H1 (cell line): Measurements from ENCODE around the gene CCDC71. TPM values are rescaled to one million over a fixed set of nuclear protein-coding genes. Genes with fewer than 3 reads are reported as not detected.
A peak's percentile ranks its signal among the peaks of the same experiment; 100 is the strongest.

Experiments
- CTCF ChIA-PET: fragments of 300-600 bp; sonication (Branson Sonifier 250); formaldehyde crosslinking; loops from one replicate; lab custom pipeline; 2021; ENCODE audit not compliant: partially characterized antibody; lab: Charles Lee
- POLR2A ChIA-PET: fragments of 300-600 bp; sonication (Branson Sonifier 250); formaldehyde crosslinking; loops from one replicate; lab custom pipeline; 2021; ENCODE audit warnings: inconsistent platforms; ENCODE audit not compliant: partially characterized antibody; lab: Charles Lee
- DNase-seq, 2 experiments: peaks; one replicate each; pipeline versions ENCODE4 v3.0.0 to v3.0.0-alpha.2; 2010 to 2022; ENCODE audit warnings: low spot score in 2 of 2, low read depth in 1 of 2, mixed read lengths in 1 of 2
- FAIRE-seq: peaks from 2 replicates; lab custom pipeline; 2011; peaks lifted over from hg19 to GRCh38; lab: Jason Lieb, UNC
- H2AFZ ChIP-seq: 2 replicates; pipeline ENCODE4 v1.8.1; 2012; ENCODE audit warnings: low read length, inconsistent platforms
- H2AK5ac ChIP-seq: 2 replicates; pipeline ENCODE4 v1.6.1; 2013; ENCODE audit warnings: low read depth, low read length
- H2BK120ac ChIP-seq: replicated peaks from 2 replicates; pipeline ENCODE3; 2013; ENCODE audit warnings: low read depth, low read length, inconsistent platforms
- H2BK12ac ChIP-seq: 2 replicates; pipeline ENCODE4 v1.6.1; 2013; ENCODE audit warnings: low read depth, low read length
- H2BK15ac ChIP-seq: 2 replicates; pipeline ENCODE4 v1.6.1; 2013; ENCODE audit warnings: low read length
- H2BK20ac ChIP-seq: 2 replicates; pipeline ENCODE4 v1.6.1; 2013; ENCODE audit warnings: low read length
- H2BK5ac ChIP-seq: 2 replicates; pipeline ENCODE4 v1.6.1; 2013; ENCODE audit warnings: low read depth, low read length
- H3K14ac ChIP-seq: 2 replicates; pipeline ENCODE4 v1.6.1; 2013; ENCODE audit warnings: inconsistent platforms; ENCODE audit not compliant: insufficient read length
- H3K18ac ChIP-seq: 2 replicates; pipeline ENCODE4 v1.6.1; 2013; ENCODE audit warnings: low read length; ENCODE audit errors: extremely low read depth
- H3K23ac ChIP-seq: 2 replicates; pipeline ENCODE4 v1.6.1; 2013; ENCODE audit warnings: inconsistent platforms; ENCODE audit not compliant: insufficient read length
- H3K23me2 ChIP-seq: 2 replicates; pipeline ENCODE4 v1.6.1; 2013; ENCODE audit warnings: low read depth, low read length
- H3K27ac ChIP-seq: 2 replicates; pipeline ENCODE4 v1.6.1; 2011; ENCODE audit warnings: low read depth, low read length, inconsistent platforms
- H3K27me3 ChIP-seq, 4 experiments: replicated peaks in 1 of 4; 1 replicate in 1 of 4; 2 replicates in 3 of 4; pipeline versions ENCODE4 v1.6.1 to v1.8.1; 2011 to 2013; ENCODE audit warnings: low read length in 3 of 4, mild to moderate bottlenecking in 3 of 4, inconsistent platforms in 2 of 4, mixed read lengths in 2 of 4, moderate library complexity in 1 of 4; ENCODE audit not compliant: control insufficient read depth in 3 of 4, insufficient read depth in 3 of 4; ENCODE audit errors: extremely low read depth in 1 of 4
- H3K36me3 ChIP-seq, 4 experiments: 2 replicates each; pipeline versions ENCODE4 v1.6.1 to v1.8.1; 2011 to 2013; ENCODE audit warnings: mild to moderate bottlenecking in 4 of 4, low read length in 3 of 4, moderate library complexity in 2 of 4, control low read depth in 1 of 4, inconsistent platforms in 1 of 4; ENCODE audit not compliant: insufficient read depth in 4 of 4, control insufficient read depth in 2 of 4
- H3K4ac ChIP-seq: replicated peaks from 2 replicates; pipeline ENCODE3; 2013; ENCODE audit warnings: low read length, low read depth, mixed read lengths, inconsistent platforms; ENCODE audit not compliant: insufficient read length
- H3K4me1 ChIP-seq, 4 experiments: replicated peaks in 1 of 4; 1 replicate in 1 of 4; 2 replicates in 3 of 4; pipeline versions ENCODE4 v1.6.1 to v1.8.1; 2011 to 2013; ENCODE audit warnings: low read length in 3 of 4, inconsistent platforms in 2 of 4, mixed read lengths in 1 of 4; ENCODE audit not compliant: insufficient read depth in 4 of 4, control insufficient read depth in 3 of 4
- H3K4me2 ChIP-seq, 2 experiments: 2 replicates each; pipeline versions ENCODE4 v1.6.1 to v1.8.1; 2011 to 2013; ENCODE audit warnings: low read depth in 2 of 2, low read length in 2 of 2, control low read depth in 1 of 2, inconsistent platforms in 1 of 2, mild to moderate bottlenecking in 1 of 2; ENCODE audit not compliant: insufficient read depth in 1 of 2
- H3K4me3 ChIP-seq, 4 experiments: fragments of 200-600, 300-600 bp in 1 of 4; sonication (generic), shearing (Covaris generic), sonication (Bioruptor Twin) in 1 of 4; 2 replicates each; pipeline versions ENCODE4 v1.5.1 to v1.8.1; 2011 to 2016; ENCODE audit warnings: low read length in 4 of 4, low read depth in 3 of 4, control low read depth in 2 of 4, inconsistent platforms in 2 of 4, mild to moderate bottlenecking in 2 of 4, mixed read lengths in 1 of 4, moderate library complexity in 1 of 4; ENCODE audit not compliant: insufficient read depth in 2 of 4; ENCODE audit errors: extremely low read depth in 1 of 4
- H3K56ac ChIP-seq: replicated peaks from 2 replicates; pipeline ENCODE3; 2013; ENCODE audit warnings: low read depth, mild to moderate bottlenecking, mixed read lengths, low read length, inconsistent platforms; ENCODE audit not compliant: insufficient read length
- H3K79me1 ChIP-seq: 2 replicates; pipeline ENCODE4 v1.6.1; 2013; ENCODE audit warnings: low read depth, low read length, control low read depth
- H3K79me2 ChIP-seq, 2 experiments: 2 replicates each; pipeline versions ENCODE4 v1.6.1 to v1.8.1; 2012 to 2013; ENCODE audit warnings: low read length in 2 of 2, mild to moderate bottlenecking in 2 of 2, inconsistent platforms in 1 of 2; ENCODE audit not compliant: insufficient read depth in 2 of 2, control insufficient read depth in 1 of 2
- H3K9ac ChIP-seq, 4 experiments: replicated peaks in 1 of 4; 1 replicate in 1 of 4; 2 replicates in 3 of 4; pipeline versions ENCODE4 v1.6.1 to v1.8.1; 2011 to 2013; ENCODE audit warnings: low read depth in 3 of 4, low read length in 3 of 4, control low read depth in 2 of 4, mild to moderate bottlenecking in 2 of 4, moderate library complexity in 2 of 4, inconsistent platforms in 1 of 4; ENCODE audit errors: extremely low read depth in 1 of 4
- H3K9me3 ChIP-seq, 2 experiments: 2 replicates each; pipeline versions ENCODE4 v1.6.1 to v1.8.1; 2012 to 2013; ENCODE audit warnings: mild to moderate bottlenecking in 2 of 2, moderate library complexity in 2 of 2, control low read depth in 1 of 2, inconsistent platforms in 1 of 2, low read depth in 1 of 2, low read length in 1 of 2, mixed read lengths in 1 of 2; ENCODE audit not compliant: insufficient read depth in 2 of 2
- H4K20me1 ChIP-seq, 2 experiments: replicated peaks in 1 of 2; 2 replicates each; pipeline versions ENCODE3 to v1.8.1; 2011 to 2013; ENCODE audit warnings: inconsistent platforms in 2 of 2, low read length in 2 of 2, mild to moderate bottlenecking in 1 of 2; ENCODE audit not compliant: insufficient read depth in 2 of 2, control insufficient read depth in 1 of 2
- H4K5ac ChIP-seq: 2 replicates; pipeline ENCODE4 v1.6.1; 2013; ENCODE audit warnings: low read length, low read depth, mixed read lengths, inconsistent platforms; ENCODE audit not compliant: insufficient read length
- H4K8ac ChIP-seq: 2 replicates; pipeline ENCODE4 v1.8.0; 2013; ENCODE audit warnings: mild to moderate bottlenecking, moderate library complexity, low read length, inconsistent platforms; ENCODE audit not compliant: insufficient read depth; ENCODE audit errors: extremely low read depth
- H4K91ac ChIP-seq: replicated peaks from 2 replicates; pipeline ENCODE3; 2013; ENCODE audit warnings: low read length, mixed read lengths, inconsistent platforms; ENCODE audit not compliant: insufficient read length
- CEBPB ChIP-seq: IDR thresholded peaks from 2 replicates; pipeline ENCODE4 v1.6.1; 2012; ENCODE audit warnings: low read depth, low read length
- HDAC6 ChIP-seq: IDR thresholded peaks from one replicate; pipeline ENCODE4 v1.7.1; 2012; ENCODE audit warnings: low read depth, mild to moderate bottlenecking, inconsistent platforms, low read length, moderate library complexity
- SP4 ChIP-seq: IDR thresholded peaks from 2 replicates; pipeline ENCODE4 v1.6.1; 2012; ENCODE audit warnings: low read length, inconsistent platforms
- WGBS, 2 experiments: shearing (Covaris generic) in 1 of 2; methylation state at CpG; one replicate each; pipeline versions ENCODE4 v1.1.6 to v1.1.7; 2013 to 2015; ENCODE audit warnings: low lambda C conversion rate in 2 of 2, mixed read lengths in 2 of 2, inconsistent platforms in 1 of 2, low coverage in 1 of 2, missing lambda C conversion rate in 1 of 2; ENCODE audit not compliant: insufficient replicate concordance in 2 of 2, insufficient coverage in 1 of 2, insufficient read length in 1 of 2; ENCODE audit errors: extremely low coverage in 1 of 2, missing lambda C conversion rate in 1 of 2; 5-methylcytosine and 5-hydroxymethylcytosine counted together
- polyA plus RNA-seq, 7 experiments: library from polyadenylated mRNA; depleted of rRNA in 3 of 7; stranded (reverse) in 5 of 7; unstranded in 2 of 7; fragments of >200 nt in 5 of 7; fragments of 200-250 nt in 2 of 7; gene quantifications; 1 replicate in 5 of 7; 2 replicates in 1 of 7; 4 replicates in 1 of 7; pipeline versions ENCODE4 v1.2.1 to v1.2.3, GENCODE V29; 2011 to 2013; ENCODE audit warnings: missing spikeins in 2 of 7, mixed read lengths in 2 of 7
- total RNA-seq: library from RNA; stranded (reverse); fragmentation: NEBNext Ultra II Directional; extraction: Animal tissue kit (Norgen Biotek cat#: 25700); gene quantifications from 2 replicates; pipeline ENCODE4 v1.2.1, GENCODE V29; 2021

Gene CCDC71
- total and polyA plus RNA-seq, 2 of the 8 experiments (the other 6 are each of a cell fraction or from before 2014, with no cell fraction given): 26.7 to 57.4 TPM

DNA sequence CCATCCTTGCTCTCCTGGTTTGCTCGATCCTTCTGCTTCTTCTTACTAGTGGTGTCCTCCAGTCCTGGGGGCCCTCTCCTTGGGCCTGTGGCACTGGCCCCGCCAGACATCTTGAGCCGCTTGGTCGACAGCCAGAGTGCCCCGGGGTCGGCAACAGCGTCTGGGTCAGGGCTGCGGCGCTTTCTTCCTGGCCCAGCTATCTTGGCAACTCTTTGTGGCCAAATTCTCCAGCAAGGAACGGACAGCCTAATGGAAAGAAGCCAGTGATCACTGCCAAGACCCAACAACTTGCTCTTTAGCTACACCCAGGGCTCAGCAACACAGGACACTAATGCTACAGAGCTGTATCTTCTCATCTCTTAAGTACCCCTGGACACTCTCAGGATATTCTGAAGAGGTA lies 47.1 kb downstream of the CCDC71 start:
- ChIA-PET POLR2A (interaction anchor here (1.2 to 25.5 kb wide), 5 partner anchors 10 to 107 kb away, joined by 3 to 508 read pairs (median 5); partner anchors contain the start of genes IMPDH2, QARS1 and QRICH1), CTCF (interaction anchor here (0.9 to 1.9 kb wide), 4 partner anchors 11 to 97 kb away, joined by 3 to 5 read pairs (median 4); partner anchors contain the start of gene NDUFAF3)
- H2BK5ac ChIP-seq: no peak overlapping the region
- peak overlapping the region in 1 of 2 experiments; percentile 92; a peak in 1 of 4 replicates for H3K4me2 ChIP-seq
- no peak overlapping the region; a peak in 2 of 8 replicates for H3K4me3 ChIP-seq
- H2BK20ac ChIP-seq: no peak overlapping the region
- peaks cover 0 to 11% (median 6%) of the 10 kb centered on the region in 4 experiments; a peak in 5 of 7 replicates for H3K4me1 ChIP-seq
- no peak overlapping the region for H2BK12ac ChIP-seq
- H3K18ac ChIP-seq: no peak overlapping the region
- H3K27ac ChIP-seq: no peak overlapping the region
- H3K79me1 ChIP-seq: peaks cover 9% of the 10 kb centered on the region
- no peak overlapping the region for H3K14ac ChIP-seq
- H3K56ac ChIP-seq: no peak overlapping the region
- H3K27me3 ChIP-seq: no peaks in the 10 kb centered on the region
- H4K91ac ChIP-seq: no peak overlapping the region
- peaks cover 18 to 58% (median 50%) of the 10 kb centered on the region in 4 experiments for H3K36me3 ChIP-seq
- H4K20me1 ChIP-seq: peaks cover 0 to 13% of the 10 kb centered on the region in 2 experiments
- H3K9ac ChIP-seq: no peak overlapping the region
- no peak overlapping the region for H2BK120ac ChIP-seq
- WGBS, 2 experiments: 98% methylated on average over 9 of the region's 10 CpGs; no CpG with 5 or more reads in 1 of the 2 experiments
- H3K4ac ChIP-seq: no peak overlapping the region
- H2AFZ ChIP-seq: no peak overlapping the region
- H2BK15ac ChIP-seq: no peak overlapping the region
- no peak for FAIRE-seq
- no peak overlapping the region for H4K5ac ChIP-seq
- H3K79me2 ChIP-seq: peaks cover 0 to 10% of the 10 kb centered on the region in 2 experiments; a peak in 2 of 4 replicates
- no peak overlapping the region for H2AK5ac ChIP-seq
- no peak for DNase-seq
- H4K8ac ChIP-seq: no peak overlapping the region
- H3K23me2 ChIP-seq: peaks cover 5% of the 10 kb centered on the region
- H3K23ac ChIP-seq: no peak overlapping the region
- no peaks in the 10 kb centered on the region for H3K9me3 ChIP-seq
- TF ChIP-seq CEBPB (no peak), HDAC6 (no peak), SP4 (no peak)
